ENCODE results near the gene HSD17B10.

- no peak for TF ChIP-seq CTCF (conservative IDR thresholded peaks at IDR 0.05)
- no peak for TF ChIP-seq ZFX (IDR thresholded peaks at IDR 0.05)
Observed at GRCh38 chrX:53474707-53475106, 40.5 kb upstream of the HSD17B10 start.
